Tibial artery (tissue), 4 donors: Measurements from ENCODE around the gene UIMC1.

Experiments
- DNase-seq, 2 donors: peaks; one replicate each; pipeline ENCODE4 v3.0.0-alpha.2; 2019
- H3K27ac ChIP-seq, 2 donors: fragments of 200-600 bp; sonication (generic) in 1 of 2; 1 replicate in 1 of 2; 2 replicates in 1 of 2; pipeline ENCODE4 v1.5.1; 2018 to 2019; ENCODE audit warnings: mild to moderate bottlenecking in 1 of 2
- H3K27me3 ChIP-seq, 2 donors: fragments of 200-600 bp; sonication (generic) in 1 of 2; one replicate each; pipeline versions ENCODE4 v1.5.1 to v1.6.0; 2016 to 2019
- H3K36me3 ChIP-seq, 3 donors: fragments of 200-600 bp; sonication (generic) in 2 of 3; one replicate each; pipeline ENCODE4 v1.5.1; 2016 to 2019; ENCODE audit warnings: mild to moderate bottlenecking in 2 of 3
- H3K4me1 ChIP-seq, 4 donors: fragments of 200-600 bp; sonication (generic) in 2 of 4; 1 replicate in 3 of 4; 2 replicates in 1 of 4; pipeline ENCODE4 v1.5.1; 2016 to 2019
- H3K4me3 ChIP-seq, 2 donors: fragments of 200-600 bp; sonication (generic) in 1 of 2; 1 replicate in 1 of 2; 2 replicates in 1 of 2; pipeline ENCODE4 v1.5.1; 2018 to 2019; ENCODE audit warnings: mild to moderate bottlenecking in 2 of 2
- H3K9me3 ChIP-seq, 3 donors: fragments of 200-600 bp; sonication (generic) in 1 of 3; one replicate each; pipeline ENCODE4 v1.5.1; 2016 to 2019
- intact Hi-C: fragments of 100-400 bp; cut with DNase I; formaldehyde crosslinking; loops from one replicate; pipeline ENCODE4 v1.15.0; 2023; ENCODE audit warnings: low total_unique reads
- TF ChIP-seq, protein P1 (sequence below), 2 experiments: fragments of 200-600 bp in 1 of 2; fragments of 450-650 bp in 1 of 2; IDR thresholded peaks; one replicate each; pipeline ENCODE4 v1.5.1; 2017 to 2019; ENCODE audit warnings: antibody characterized with exemption in 2 of 2, mild to moderate bottlenecking in 1 of 2, moderate library complexity in 1 of 2

The UIMC1 gene

DNA sequence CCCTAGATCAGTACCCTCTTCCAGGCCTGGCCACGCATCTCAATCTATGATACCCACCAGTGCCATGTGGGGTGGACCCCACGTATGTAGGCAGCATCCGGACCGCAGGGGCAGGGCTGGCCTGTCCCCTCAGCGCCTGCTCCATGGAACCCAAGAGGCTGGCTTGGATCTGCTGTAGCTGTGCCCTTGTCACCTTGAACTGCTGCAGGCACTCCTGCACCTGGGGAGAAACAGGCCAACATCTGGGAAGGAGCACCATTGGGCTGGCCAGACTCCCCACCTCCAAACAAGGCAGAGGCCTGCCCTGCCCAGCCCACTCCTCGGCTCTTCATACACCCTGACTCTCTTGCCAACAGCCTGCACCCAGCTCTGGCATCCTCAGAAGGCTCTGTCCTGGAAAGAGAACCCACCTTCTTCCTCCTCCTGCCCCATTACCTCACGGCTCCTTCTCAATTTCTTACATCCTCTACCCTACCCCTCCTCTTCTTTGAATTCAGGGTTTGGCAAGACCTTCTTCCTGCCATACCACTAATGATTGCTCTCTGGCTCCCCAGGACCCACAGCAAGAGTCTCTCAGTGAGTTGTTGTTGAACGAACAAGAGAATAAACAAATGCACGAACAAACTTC, 115.1 kb downstream of the UIMC1 start:
- no peak for DNase-seq
- intact Hi-C loops: no loop called here
- TF ChIP-seq, protein P1, sequence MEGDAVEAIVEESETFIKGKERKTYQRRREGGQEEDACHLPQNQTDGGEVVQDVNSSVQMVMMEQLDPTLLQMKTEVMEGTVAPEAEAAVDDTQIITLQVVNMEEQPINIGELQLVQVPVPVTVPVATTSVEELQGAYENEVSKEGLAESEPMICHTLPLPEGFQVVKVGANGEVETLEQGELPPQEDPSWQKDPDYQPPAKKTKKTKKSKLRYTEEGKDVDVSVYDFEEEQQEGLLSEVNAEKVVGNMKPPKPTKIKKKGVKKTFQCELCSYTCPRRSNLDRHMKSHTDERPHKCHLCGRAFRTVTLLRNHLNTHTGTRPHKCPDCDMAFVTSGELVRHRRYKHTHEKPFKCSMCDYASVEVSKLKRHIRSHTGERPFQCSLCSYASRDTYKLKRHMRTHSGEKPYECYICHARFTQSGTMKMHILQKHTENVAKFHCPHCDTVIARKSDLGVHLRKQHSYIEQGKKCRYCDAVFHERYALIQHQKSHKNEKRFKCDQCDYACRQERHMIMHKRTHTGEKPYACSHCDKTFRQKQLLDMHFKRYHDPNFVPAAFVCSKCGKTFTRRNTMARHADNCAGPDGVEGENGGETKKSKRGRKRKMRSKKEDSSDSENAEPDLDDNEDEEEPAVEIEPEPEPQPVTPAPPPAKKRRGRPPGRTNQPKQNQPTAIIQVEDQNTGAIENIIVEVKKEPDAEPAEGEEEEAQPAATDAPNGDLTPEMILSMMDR (IDR thresholded peaks at IDR 0.05): no peak
- H3K36me3 ChIP-seq: no peaks in the 10 kb centered on the region
- H3K4me3 ChIP-seq: no peak overlapping the region
- no peak overlapping the region for H3K27ac ChIP-seq
- H3K4me1 ChIP-seq: no peaks in the 10 kb centered on the region
- H3K27me3 ChIP-seq: peaks cover 0 to 5% of the 10 kb centered on the region in 2 donors
- H3K9me3 ChIP-seq: no peaks in the 10 kb centered on the region

DNA sequence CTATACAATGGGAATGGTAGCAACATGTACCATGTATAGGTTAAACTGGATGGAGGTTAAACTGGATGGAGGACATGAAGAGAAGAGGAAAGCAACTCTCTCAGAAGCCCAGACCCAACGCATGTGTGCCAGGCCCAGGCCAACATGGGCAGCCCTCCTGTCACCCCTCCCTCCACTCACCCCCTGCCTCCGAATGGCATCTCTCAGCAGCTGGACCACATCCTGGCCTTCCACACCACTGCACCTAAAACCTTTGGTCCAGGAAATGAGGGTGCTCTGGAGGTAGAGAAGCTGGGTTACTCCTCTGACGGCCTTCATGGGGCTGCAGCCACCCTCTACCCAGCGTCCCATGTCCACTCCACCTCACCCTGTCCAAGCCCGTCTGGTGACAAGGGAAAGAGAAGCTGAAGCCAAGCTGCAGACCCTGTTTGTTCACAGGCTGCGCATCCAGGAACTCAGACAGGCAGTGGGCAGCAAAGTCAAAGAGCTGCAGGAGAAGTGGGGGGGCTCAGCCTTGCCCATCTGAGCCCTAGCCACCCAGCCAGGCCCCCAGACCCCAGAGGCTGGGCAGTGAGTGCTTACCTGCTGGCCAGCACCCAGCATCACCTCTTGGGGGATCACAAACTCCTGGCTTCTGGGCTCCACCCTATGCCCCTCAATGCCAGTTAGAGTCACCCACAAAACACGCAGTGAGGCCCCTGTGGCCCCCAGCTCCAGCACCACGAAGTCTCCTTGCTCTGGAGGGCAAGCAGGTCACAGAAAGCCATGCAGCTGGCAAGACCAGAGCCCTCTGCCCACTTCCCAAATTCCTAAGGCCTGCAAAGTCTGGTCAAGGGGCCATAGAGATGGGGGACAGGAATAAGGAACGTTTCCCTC, 115.9 kb downstream of the UIMC1 start:
- Histone ChIP-seq H3K27me3 (peaks cover 0 to 5% of the 10 kb centered on the region in 2 donors), H3K4me1 (no peaks in the 10 kb centered on the region), H3K36me3 (no peaks in the 10 kb centered on the region), H3K27ac (no peak overlapping the region), H3K4me3 (no peak overlapping the region), H3K9me3 (no peaks in the 10 kb centered on the region)
- intact Hi-C loops: no loop called here
- TF ChIP-seq, protein P1 (IDR thresholded peaks at IDR 0.05): no peak
- DNase-seq: no peak

DNA sequence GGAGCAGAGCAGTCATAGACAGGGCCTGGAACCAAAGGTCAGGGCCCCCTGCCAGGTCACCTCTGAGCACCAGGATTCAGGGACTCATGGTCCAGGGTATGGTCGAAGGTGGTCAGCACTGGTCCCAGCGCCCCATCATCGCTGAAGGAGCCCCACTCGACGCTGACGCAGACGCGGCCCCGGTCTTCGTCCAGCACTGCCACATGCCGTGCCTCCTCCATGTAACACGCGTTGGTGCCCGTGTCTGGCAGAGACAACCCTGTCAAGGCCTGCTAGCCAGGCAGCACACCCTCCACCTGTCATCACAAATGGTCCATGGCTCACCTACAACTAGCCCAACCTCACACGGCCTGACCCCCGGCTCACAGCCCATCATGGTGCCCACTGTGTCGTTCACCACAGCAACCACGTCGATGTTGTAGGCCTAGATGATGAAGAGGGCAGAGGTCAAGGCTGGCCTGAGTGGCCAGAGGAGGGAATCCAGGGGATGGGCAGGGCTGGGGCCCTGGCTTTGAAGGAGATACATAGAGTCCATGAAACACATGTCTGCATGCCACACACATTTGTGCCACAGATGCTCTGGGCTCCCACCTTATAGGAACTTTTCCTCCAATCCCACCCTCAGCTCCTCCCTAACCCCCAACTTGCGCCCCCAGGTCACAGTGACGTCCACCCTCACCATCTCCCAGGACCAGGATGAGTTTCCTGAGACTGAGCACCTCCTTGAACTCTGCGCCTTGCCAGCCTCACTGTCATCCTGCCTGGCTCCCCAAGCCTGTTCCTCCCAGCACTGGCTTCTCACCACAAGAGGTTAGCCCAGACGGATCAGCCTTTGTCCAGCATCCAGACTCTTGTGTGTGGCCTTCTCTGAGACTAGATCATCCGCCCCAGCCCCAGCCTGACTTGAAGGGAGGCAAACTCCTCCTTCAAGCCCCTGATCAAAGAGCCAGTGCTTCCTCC, 117.0 kb downstream of the UIMC1 start:
- H3K9me3 ChIP-seq: no peaks in the 10 kb centered on the region
- no peaks in the 10 kb centered on the region for H3K4me1 ChIP-seq
- H3K27ac ChIP-seq: no peak overlapping the region
- no peak overlapping the region for H3K4me3 ChIP-seq
- intact Hi-C loops: loop anchor here (10.0 kb wide), 1 partner anchor 315 kb away; no protein-coding TSS in a partner anchor
- no peak for DNase-seq
- H3K27me3 ChIP-seq: peaks cover 0 to 5% of the 10 kb centered on the region in 2 donors
- TF ChIP-seq, protein P1 (IDR thresholded peaks at IDR 0.05): no peak
- no peaks in the 10 kb centered on the region for H3K36me3 ChIP-seq

DNA sequence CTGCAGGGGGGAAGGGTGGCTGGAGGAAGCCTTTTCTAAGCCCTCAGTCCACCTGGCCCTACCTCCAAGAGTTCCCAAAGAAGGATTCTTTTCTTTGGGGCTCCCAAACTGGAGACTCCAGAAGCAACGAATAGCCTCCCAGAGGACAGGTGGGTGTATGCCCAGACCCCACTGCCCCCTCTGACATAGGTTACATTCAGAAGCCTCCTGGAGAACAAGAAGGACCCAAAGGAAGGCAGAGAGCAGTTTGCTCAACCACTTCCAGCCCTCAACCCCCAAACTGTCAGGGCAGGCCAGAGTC, 117.8 kb downstream of the UIMC1 start:
- no peaks in the 10 kb centered on the region for H3K9me3 ChIP-seq
- no peak overlapping the region for H3K4me3 ChIP-seq
- no peak overlapping the region for H3K27ac ChIP-seq
- TF ChIP-seq, protein P1 (IDR thresholded peaks at IDR 0.05): no peak
- DNase-seq: no peak
- H3K4me1 ChIP-seq: no peaks in the 10 kb centered on the region
- no peaks in the 10 kb centered on the region for H3K36me3 ChIP-seq
- peaks cover 0 to 5% of the 10 kb centered on the region in 2 donors for H3K27me3 ChIP-seq
- intact Hi-C loops: loop anchor here (10.0 kb wide), 1 partner anchor 314 kb away; no protein-coding TSS in a partner anchor
